Sciatic nerve (tissue), 2 donors: ENCODE results near the gene ANKUB1. TPM values are rescaled to one million over a fixed set of nuclear protein-coding genes. Genes with fewer than 3 reads are reported as not detected.

Source experiments
- ATAC-seq: fragments of 200-7000 bp; cut with Tn5 transposase; one replicate; pipeline ENCODE4 v1.9.1; 2020; ENCODE audit warnings: mild to moderate bottlenecking, moderate library complexity
- DNase-seq: peaks from one replicate; pipeline ENCODE4 v3.0.0-alpha.2; 2020; ENCODE audit warnings: low spot score
- intact Hi-C: fragments of 100-400 bp; cut with DNase I; formaldehyde crosslinking; loops from one replicate; pipeline ENCODE4 v1.14.2; 2022
- total RNA-seq: library from RNA; stranded (reverse); fragmentation: NEBNext Ultra II Directional; extraction: Animal tissue kit (Norgen Biotek cat#: 25700); gene quantifications from one replicate; pipeline ENCODE4 v1.2.1, GENCODE V29; 2021
- donor health status: DM: no; HTN: no; CAD: no.
- donor health status: DM: no; HTN: no; CAD: no.

ANKUB1 gene
- total RNA-seq, 1 donor from 2014 or later, result 2.8 TPM

- intact Hi-C loops, result no loop called here
- ATAC-seq, result peak; percentile 98
Measured at GRCh38 chr3:149812606-149813366, 20.4 kb upstream of the ANKUB1 start, which contains the start of gene RNF13. Gene RNF13, plus strand, starts transcription at chr3:149813215. Its CDS starts 32,812 bp downstream, at chr3:149846027.

GRCh38 chr3:149812165-149812605 lies 19.8 kb upstream of the ANKUB1 start:
- DNase-seq (no peak), ATAC-seq (no peak)
- intact Hi-C loops, result no loop called here

More at GRCh38 chr3:149812606-149813366, 20.4 kb upstream of the ANKUB1 start, which contains the start of gene RNF13:
- peak; percentile 98 for DNase-seq

DNA sequence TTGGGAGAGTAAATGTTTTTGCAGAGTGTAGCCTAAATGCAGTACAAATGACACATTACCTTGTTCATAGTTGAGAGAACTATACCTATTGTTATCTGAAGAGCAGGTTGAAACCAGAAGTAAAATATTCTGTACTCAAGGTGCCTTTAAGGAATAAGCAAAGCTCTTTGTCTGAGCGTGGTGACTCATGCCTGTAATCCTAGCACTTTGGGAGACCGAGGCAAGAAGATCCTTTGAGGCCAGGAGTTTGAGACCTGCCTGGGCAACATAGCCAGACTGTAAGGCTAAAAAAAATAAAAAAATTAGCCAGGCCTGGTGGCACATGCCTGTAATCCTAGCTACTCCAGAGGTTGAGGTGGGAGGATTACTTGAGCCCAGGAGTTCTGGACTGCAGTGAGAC lies 18.5 kb upstream of the ANKUB1 start:
- intact Hi-C loops, result no loop called here
- no peak for ATAC-seq
- no peak for DNase-seq

DNA sequence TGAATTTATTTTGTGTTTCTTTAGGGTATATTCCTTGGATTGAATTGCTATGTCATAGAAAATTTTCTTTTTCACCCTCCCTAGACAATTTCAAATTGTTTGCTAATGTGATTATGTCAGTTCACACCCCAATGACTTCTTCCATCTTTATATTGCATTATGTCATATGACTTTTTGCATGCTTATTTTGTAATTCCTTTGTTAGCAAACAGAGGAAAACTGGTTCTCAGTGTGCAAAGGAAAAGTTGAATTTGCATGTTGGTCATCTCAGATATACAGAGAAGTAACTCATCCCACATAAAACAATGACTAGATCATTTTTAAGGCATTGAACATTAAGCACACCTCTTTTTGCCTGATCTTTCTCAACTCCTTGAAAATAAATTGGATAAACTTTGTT lies 17.3 kb upstream of the ANKUB1 start:
- no peak for ATAC-seq
- intact Hi-C loops, result no loop called here
- DNase-seq, result no peak

GRCh38 chr3:149808209-149808829 lies 16.0 kb upstream of the ANKUB1 start:
- intact Hi-C loops, result no loop called here
- ATAC-seq, result no peak
- DNase-seq, result peak; percentile 85

GRCh38 chr3:149806171-149806778 lies 13.9 kb upstream of the ANKUB1 start:
- ATAC-seq (no peak), DNase-seq (no peak)
- intact Hi-C loops, result no loop called here

DNA sequence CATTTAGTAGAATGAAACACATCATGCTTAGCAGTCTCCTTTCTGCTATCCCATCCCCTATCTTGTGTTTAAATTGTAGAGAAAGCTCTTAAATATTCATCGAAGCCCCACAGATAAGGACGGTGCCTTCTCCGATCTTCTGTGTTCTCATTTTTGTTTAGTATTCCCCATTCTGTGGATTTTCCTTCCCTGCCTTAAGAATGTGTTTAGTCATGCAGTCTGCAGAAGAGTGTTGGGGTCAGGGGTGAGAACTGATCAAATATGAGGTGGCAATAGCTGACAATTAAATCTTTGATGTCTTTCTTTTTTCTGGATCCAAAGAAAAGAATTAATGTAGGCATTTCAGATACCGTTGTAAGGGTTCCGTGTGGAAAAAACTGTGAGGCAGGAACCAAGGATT lies 9.3 kb upstream of the ANKUB1 start:
- intact Hi-C loops, result no loop called here
- no peak for DNase-seq

DNA sequence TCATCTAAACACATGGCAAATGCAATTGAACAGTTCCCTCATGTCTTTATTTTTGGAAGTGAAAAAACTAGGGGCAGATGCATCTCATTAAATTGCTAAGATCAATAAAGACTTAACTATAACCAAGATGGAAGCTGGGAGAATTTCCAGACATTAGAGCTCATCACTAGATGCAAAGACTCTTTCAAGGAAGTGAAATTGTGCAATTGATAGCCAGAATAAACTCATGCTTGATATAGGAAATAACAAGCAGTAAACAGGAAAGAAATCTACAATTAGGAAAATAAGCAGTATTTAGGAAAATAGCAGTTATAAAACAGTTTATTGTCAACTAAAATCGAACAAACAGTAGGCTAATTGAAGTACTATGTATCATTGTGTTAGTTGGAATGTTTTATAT lies 8.8 kb upstream of the ANKUB1 start:
- DNase-seq (no peak), ATAC-seq (no peak)
- intact Hi-C loops, result no loop called here

More for the DNA sequence above, 9.3 kb upstream of the ANKUB1 start:
- ATAC-seq, result no peak

- intact Hi-C loops, result no loop called here
- ATAC-seq, result no peak
Measured at GRCh38 chr3:149800693-149801092, 8.3 kb upstream of the ANKUB1 start.

DNA sequence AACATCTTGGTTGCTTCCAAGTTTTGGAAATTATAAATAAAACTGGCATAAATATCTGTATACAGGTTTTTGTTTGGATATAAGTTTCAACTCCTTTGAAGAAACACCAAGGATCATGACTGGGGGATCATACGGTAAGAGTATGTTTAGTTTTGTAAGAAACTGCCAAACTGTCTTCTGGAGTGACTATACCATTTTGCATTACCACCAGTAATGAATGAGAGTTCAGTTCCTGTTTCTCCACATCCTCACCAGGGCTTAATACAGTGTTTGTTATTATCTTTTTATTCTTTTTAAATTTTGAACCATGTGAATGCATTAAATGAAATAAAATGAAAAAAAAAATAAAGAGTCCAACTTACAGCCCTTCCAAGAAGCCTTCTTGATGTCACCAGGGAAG lies 3.7 kb upstream of the ANKUB1 start:
- ATAC-seq (no peak), DNase-seq (no peak)
- intact Hi-C loops, result no loop called here

More at GRCh38 chr3:149800693-149801092, 8.3 kb upstream of the ANKUB1 start:
- no peak for DNase-seq

GRCh38 chr3:149790698-149791097 lies 1.7 kb downstream of the ANKUB1 start:
- ATAC-seq (no peak), DNase-seq (no peak)
- intact Hi-C loops, result no loop called here

DNA sequence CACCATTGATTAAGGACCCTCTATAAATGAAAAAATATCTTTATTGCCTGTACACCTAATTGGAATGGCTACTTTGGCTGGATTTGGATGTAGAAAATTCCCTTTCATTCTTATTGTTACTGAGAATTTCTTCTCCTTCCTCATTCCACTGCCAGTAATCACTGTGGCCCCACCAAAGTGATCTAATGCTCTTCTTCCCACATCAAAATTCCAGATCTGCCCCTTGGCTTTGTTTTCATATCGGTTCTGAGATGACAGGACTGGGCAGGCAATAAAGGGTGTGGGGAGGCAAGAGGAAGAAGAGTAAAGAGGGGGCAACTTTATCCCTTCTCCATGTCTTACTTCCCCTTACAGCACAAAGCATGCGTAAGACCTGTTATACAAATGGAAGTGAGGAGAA lies 2.1 kb downstream of the ANKUB1 start:
- ATAC-seq (no peak), DNase-seq (no peak)
- intact Hi-C loops, result no loop called here

DNA sequence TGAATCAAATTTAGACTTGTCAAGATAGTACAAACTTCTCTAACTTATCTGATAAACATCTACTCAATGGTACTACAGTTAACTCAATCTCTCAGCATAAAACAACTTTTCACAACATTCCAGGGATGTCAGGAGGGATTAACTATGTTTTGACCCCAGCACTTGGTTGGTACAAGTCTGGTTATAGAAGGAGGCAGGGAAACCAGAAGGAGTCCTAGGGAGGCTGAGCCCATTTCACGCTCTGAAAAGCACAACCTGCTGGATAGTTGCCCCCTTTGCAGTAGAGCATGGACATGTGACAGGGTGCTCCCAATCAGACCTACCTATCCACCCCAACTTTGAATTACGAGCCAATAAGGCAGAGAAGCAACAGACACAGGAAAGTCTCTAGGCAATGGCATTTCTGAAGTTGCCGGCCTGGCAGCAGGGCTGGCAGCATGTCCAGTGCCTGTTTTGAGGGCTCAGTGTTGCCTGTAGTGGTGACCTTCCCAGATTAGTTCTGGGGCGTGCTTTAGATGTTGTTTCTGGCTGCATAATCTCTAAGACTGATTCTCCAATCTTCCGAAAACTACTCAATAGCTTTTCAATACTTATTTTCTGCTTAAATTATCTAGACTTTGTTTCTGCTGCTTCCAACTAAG lies 8.2 kb downstream of the ANKUB1 start:
- intact Hi-C loops, result no loop called here
- peak; percentile 48 for ATAC-seq

DNA sequence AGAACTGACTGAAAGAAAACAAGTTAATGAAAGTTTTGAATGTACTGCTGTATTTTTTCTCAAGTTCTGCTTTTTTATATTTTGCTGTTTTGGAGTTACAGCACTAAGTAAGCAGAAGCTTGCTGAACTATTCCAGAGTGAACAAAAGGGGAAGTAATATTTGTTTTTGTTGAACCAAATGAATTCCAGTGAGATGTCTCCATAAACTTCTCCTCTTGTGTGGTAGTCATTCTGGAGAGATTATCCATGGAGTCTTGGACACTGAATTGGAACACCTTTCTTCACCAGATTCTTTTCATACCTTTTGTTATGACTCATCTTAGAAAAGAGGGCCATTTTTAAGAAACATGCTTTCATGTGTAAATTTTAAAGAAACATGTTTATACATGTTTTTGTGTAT lies 8.8 kb downstream of the ANKUB1 start:
- DNase-seq (no peak), ATAC-seq (peak; percentile 83)
- intact Hi-C loops, result no loop called here

More for the DNA sequence above, 8.2 kb downstream of the ANKUB1 start:
- no peak for DNase-seq

DNA sequence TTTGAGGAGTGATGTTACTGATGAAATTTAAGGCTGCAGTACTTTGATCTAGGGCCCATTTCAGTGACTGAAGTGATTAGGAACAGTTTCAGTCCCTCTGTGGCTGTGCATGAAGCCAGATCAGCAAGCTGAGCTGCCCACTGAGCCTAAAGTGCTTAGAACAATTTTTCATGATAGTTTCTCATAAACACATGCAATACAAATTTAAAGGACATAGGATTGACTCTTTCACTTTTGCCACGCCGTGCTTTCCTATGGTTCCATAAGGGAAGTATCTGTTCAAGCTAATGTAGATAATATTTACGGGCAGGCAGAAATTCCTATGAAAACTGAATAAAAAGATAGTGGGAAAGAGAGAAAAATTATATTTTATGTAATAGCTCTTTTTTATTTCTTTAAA lies 10.6 kb downstream of the ANKUB1 start:
- DNase-seq (no peak), ATAC-seq (no peak)
- intact Hi-C loops, result no loop called here

DNA sequence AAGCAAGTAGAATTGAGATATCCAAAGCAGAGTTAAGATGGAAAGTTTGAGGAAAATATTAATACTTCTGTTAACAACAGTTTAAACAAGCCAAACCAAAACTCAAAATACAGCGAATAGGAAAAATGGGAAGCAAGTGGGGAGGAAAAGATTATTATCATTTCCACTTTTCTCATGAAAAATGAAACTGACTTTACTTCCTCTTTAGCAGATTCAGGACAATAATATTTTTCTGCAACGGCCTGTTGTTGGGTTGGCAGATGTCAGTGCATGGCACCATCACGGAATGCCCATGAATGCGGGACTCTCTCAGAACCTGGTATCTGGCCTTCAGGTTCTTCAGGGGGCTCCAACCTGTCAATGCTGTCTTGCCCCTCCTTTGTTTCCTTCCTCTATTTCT lies 11.1 kb downstream of the ANKUB1 start:
- ATAC-seq (peak; percentile 55), DNase-seq (no peak)
- intact Hi-C loops, result no loop called here

GRCh38 chr3:149777414-149778214 lies 14.7 kb downstream of the ANKUB1 start:
- ATAC-seq (no peak), DNase-seq (no peak)
- intact Hi-C loops, result no loop called here

DNA sequence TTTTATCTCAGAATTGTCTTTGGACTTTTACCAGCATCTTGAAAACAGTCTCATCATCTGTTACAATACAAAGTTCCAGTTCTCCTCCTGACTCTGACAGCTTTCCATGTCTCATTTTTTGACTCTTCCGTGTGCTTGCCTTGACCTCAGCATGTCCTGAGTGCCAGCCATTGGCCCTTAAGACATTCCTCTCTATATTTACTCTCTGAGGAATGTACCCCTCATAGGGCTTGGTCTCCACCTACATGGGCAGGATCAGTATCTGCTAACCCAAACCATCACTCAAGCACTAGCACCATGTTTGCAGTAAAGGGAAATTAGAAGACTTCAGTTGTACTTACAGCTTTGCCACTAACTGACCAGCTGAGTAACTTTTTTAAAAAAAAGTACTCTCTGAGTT lies 16.2 kb downstream of the ANKUB1 start:
- intact Hi-C loops, result no loop called here
- ATAC-seq (no peak), DNase-seq (no peak)

GRCh38 chr3:149772861-149773260 lies 19.5 kb downstream of the ANKUB1 start:
- ATAC-seq (no peak), DNase-seq (no peak)
- intact Hi-C loops, result no loop called here
